Measurements from ENCODE around the gene MAJIN. TPM values are rescaled to one million over a fixed set of nuclear protein-coding genes. Genes with fewer than 3 reads are reported as not detected.

MAJIN gene
- total RNA-seq, 1 experiment from 2014 or later, result not detected

DNA sequence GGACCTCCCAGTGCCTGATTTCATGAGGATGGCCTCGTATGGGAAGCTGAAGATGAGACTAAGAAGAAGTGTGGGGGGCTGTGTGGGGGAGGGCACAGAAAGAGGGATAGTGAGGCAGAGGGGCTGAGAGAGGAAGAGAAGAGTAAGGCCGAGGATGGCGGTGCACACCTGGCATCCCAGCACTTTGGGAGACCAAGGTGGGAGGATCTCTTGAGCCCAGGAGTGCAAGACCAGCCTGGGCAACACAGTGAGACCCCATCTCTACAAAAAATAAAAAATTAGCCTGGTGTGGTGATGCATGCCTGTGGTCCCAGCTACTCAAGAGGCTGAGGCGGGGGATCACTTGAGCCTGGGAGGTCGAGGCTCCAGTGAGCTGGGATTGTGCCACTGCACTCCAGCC lies 80.0 kb downstream of the MAJIN start:
- intact Hi-C loops (cut with micrococcal nuclease; ENCODE audit: unreplicated experiment), result no loop called here
- ChIA-PET CTCF (interaction anchor here (0.8 kb wide), 1 partner anchor 11 kb away, joined by 3 read pairs; no protein-coding TSS in a partner anchor), POLR2A (ENCODE audit: low non-redundant PET) (no interaction called here)
- no peak for TF ChIP-seq EZH2 (IDR thresholded peaks at IDR 0.05; ENCODE audit: borderline replicate concordance, low read depth, low read length, poor library complexity, severe bottlenecking)
- TF ChIP-seq, protein P1, sequence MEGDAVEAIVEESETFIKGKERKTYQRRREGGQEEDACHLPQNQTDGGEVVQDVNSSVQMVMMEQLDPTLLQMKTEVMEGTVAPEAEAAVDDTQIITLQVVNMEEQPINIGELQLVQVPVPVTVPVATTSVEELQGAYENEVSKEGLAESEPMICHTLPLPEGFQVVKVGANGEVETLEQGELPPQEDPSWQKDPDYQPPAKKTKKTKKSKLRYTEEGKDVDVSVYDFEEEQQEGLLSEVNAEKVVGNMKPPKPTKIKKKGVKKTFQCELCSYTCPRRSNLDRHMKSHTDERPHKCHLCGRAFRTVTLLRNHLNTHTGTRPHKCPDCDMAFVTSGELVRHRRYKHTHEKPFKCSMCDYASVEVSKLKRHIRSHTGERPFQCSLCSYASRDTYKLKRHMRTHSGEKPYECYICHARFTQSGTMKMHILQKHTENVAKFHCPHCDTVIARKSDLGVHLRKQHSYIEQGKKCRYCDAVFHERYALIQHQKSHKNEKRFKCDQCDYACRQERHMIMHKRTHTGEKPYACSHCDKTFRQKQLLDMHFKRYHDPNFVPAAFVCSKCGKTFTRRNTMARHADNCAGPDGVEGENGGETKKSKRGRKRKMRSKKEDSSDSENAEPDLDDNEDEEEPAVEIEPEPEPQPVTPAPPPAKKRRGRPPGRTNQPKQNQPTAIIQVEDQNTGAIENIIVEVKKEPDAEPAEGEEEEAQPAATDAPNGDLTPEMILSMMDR (conservative IDR thresholded peaks at IDR 0.05; ENCODE audit: low read depth, low read length), result no peak
- Histone ChIP-seq H3K27ac (ENCODE audit: low read depth, low read length, poor library complexity, severe bottlenecking) (no peak overlapping the region), H3K27me3 (replicated peaks; ENCODE audit: insufficient read depth, low read depth, low read length, poor library complexity) (no peaks in the 10 kb centered on the region), H3K36me3 (ENCODE audit: insufficient read depth, low read length, poor library complexity, severe bottlenecking) (no peaks in the 10 kb centered on the region), H3K9me3 (ENCODE audit: low read depth, low read length, poor library complexity, severe bottlenecking) (no peaks in the 10 kb centered on the region), H3K4me1 (ENCODE audit: insufficient read depth, low read length, poor library complexity, severe bottlenecking) (no peaks in the 10 kb centered on the region), H3K4me3 (ENCODE audit: low read depth, low read length, poor library complexity, severe bottlenecking) (no peak overlapping the region)
- BruUV-seq (replicated peaks), result no TSS peak
- DNase-seq (ENCODE audit: low spot score), result no peak

DNA sequence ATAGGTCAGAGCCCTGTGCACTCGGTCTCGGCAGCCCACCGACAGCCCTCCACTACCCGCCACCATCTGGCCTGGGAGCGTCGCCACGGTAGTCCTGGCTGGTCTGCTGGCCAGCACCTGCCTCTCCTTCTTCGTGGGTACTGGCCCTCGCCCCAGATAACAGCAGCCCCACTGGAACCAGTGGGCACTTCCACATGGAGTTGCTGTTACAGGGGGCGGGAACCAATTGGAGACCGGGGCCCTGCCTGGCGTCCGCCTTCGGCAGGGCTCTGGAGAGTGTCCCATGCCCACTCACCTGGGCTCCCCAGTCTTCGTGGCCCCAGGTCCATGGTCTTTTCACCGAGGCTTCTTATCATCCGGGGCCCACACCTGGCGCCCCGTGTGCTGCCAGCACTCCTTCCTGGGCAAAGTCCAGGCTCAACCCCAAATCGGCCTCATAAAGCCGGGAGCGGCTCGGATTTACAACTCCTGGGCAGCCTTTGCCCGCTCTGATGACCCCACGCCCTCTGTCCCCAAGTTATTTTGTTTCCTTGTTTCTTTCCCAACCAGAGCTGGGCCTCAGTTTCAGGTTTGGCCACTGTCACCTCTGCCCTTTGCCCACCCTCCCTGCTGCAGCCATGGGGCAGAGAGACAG lies 80.6 kb downstream of the MAJIN start:
- POLR2A ChIA-PET (ENCODE audit: low non-redundant PET), result no interaction called here
- Histone ChIP-seq H3K27ac (ENCODE audit: low read depth, low read length, poor library complexity, severe bottlenecking) (no peak overlapping the region), H3K36me3 (ENCODE audit: insufficient read depth, low read length, poor library complexity, severe bottlenecking) (no peaks in the 10 kb centered on the region), H3K9me3 (ENCODE audit: low read depth, low read length, poor library complexity, severe bottlenecking) (no peaks in the 10 kb centered on the region), H3K4me1 (ENCODE audit: insufficient read depth, low read length, poor library complexity, severe bottlenecking) (no peaks in the 10 kb centered on the region), H3K4me3 (ENCODE audit: low read depth, low read length, poor library complexity, severe bottlenecking) (no peak overlapping the region), H3K27me3 (replicated peaks; ENCODE audit: insufficient read depth, low read depth, low read length, poor library complexity) (no peaks in the 10 kb centered on the region)
- BruUV-seq (replicated peaks), result no TSS peak
- CTCF ChIA-PET, result interaction anchor here (0.8 to 1.1 kb wide), 2 partner anchors 10 to 13 kb away, joined by 3 read pairs; partner anchors contain the start of gene EHD1
- no peak for DNase-seq (ENCODE audit: low spot score)
- intact Hi-C loops (cut with micrococcal nuclease; ENCODE audit: unreplicated experiment), result no loop called here
- TF ChIP-seq, protein P1 (conservative IDR thresholded peaks at IDR 0.05; ENCODE audit: low read depth, low read length), result no peak
- no peak for TF ChIP-seq EZH2 (IDR thresholded peaks at IDR 0.05; ENCODE audit: borderline replicate concordance, low read depth, low read length, poor library complexity, severe bottlenecking)

DNA sequence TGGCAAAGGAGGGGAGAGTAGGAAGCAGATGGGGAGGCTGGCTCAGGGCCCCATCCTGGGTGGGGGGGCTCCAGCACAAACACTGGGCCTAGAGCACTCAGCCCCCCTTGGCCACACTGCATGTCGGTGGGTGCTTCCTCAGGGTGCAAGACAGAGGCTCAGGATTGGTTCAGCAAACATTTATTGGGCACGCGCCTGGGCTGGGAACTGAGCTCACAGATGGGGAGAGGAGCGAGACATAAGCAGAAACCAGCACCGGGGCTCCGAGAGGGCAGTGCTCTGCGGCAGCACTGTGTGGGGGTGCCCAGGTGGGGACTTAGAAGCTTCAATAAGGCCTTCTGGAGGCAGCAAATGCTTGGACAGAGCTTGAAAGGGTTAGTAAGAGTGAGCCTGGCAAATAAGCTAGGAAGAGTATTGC lies 81.4 kb downstream of the MAJIN start:
- BruUV-seq (replicated peaks), result no TSS peak
- Histone ChIP-seq H3K27ac (ENCODE audit: low read depth, low read length, poor library complexity, severe bottlenecking) (no peak overlapping the region), H3K4me3 (ENCODE audit: low read depth, low read length, poor library complexity, severe bottlenecking) (no peak overlapping the region), H3K27me3 (replicated peaks; ENCODE audit: insufficient read depth, low read depth, low read length, poor library complexity) (no peaks in the 10 kb centered on the region), H3K36me3 (ENCODE audit: insufficient read depth, low read length, poor library complexity, severe bottlenecking) (no peaks in the 10 kb centered on the region), H3K9me3 (ENCODE audit: low read depth, low read length, poor library complexity, severe bottlenecking) (no peaks in the 10 kb centered on the region), H3K4me1 (ENCODE audit: insufficient read depth, low read length, poor library complexity, severe bottlenecking) (no peaks in the 10 kb centered on the region)
- CTCF ChIA-PET, result interaction anchor here (1.1 kb wide), 1 partner anchor 12 kb away, joined by 3 read pairs; the partner anchor contains the start of gene EHD1
- POLR2A ChIA-PET (ENCODE audit: low non-redundant PET), result no interaction called here
- TF ChIP-seq, protein P1 (conservative IDR thresholded peaks at IDR 0.05; ENCODE audit: low read depth, low read length), result no peak
- TF ChIP-seq EZH2 (IDR thresholded peaks at IDR 0.05; ENCODE audit: borderline replicate concordance, low read depth, low read length, poor library complexity, severe bottlenecking), result no peak
- intact Hi-C loops (cut with micrococcal nuclease; ENCODE audit: unreplicated experiment), result no loop called here
- DNase-seq (ENCODE audit: low spot score), result no peak
